ENCODE results near the gene TEX35.

Gene TEX35

GRCh38 chr1:178518894-178519293 is 6.0 kb downstream of the TEX35 start:
- no peak for DNase-seq (ENCODE audit: extremely low spot score)
- ChIA-PET CTCF (no interaction called here), POLR2A (no interaction called here)
- TF ChIP-seq CTBP1 (IDR thresholded peaks at IDR 0.05; ENCODE audit: borderline replicate concordance), result no peak
- TF ChIP-seq SP1 (IDR thresholded peaks at IDR 0.05), result no peak
- no peak for TF ChIP-seq FOXA1 (IDR thresholded peaks at IDR 0.05)
- TF ChIP-seq PKNOX1 (IDR thresholded peaks at IDR 0.05), result no peak
- TF ChIP-seq FOXM1 (IDR thresholded peaks at IDR 0.05; ENCODE audit: borderline replicate concordance), result no peak
- TF ChIP-seq L3MBTL2 (conservative IDR thresholded peaks at IDR 0.05), result no peak
- TF ChIP-seq ELF4 (IDR thresholded peaks at IDR 0.05), result no peak
- TF ChIP-seq FOXK2 (IDR thresholded peaks at IDR 0.05), result no peak

- no peak for DNase-seq (ENCODE audit: extremely low spot score)
- TF ChIP-seq BHLHE40 (IDR thresholded peaks at IDR 0.05; ENCODE audit: borderline replicate concordance) (no peak), NFRKB (IDR thresholded peaks at IDR 0.05) (no peak), HDGF (IDR thresholded peaks at IDR 0.05; ENCODE audit: borderline replicate concordance) (no peak), ZNF384 (IDR thresholded peaks at IDR 0.05) (no peak), ELF4 (IDR thresholded peaks at IDR 0.05) (no peak), SUZ12 (IDR thresholded peaks at IDR 0.05) (no peak), LEF1 (IDR thresholded peaks at IDR 0.05; ENCODE audit: borderline replicate concordance) (no peak), ARNT (IDR thresholded peaks at IDR 0.05) (no peak), SP1 (IDR thresholded peaks at IDR 0.05) (no peak), FOXM1 (IDR thresholded peaks at IDR 0.05; ENCODE audit: borderline replicate concordance) (no peak), FOXA1 (IDR thresholded peaks at IDR 0.05) (no peak), FOXK2 (IDR thresholded peaks at IDR 0.05) (no peak), L3MBTL2 (conservative IDR thresholded peaks at IDR 0.05) (no peak)
- ChIA-PET POLR2A (no interaction called here), CTCF (no interaction called here)
Measured at GRCh38 chr1:178520803-178521202, 7.9 kb downstream of the TEX35 start.

GRCh38 chr1:178521241-178521640 is 8.3 kb downstream of the TEX35 start:
- POLR2A ChIA-PET, result no interaction called here

GRCh38 chr1:178527117-178527516 is 14.2 kb downstream of the TEX35 start:
- TF ChIP-seq ZNF384 (IDR thresholded peaks at IDR 0.05) (no peak), FOXA1 (IDR thresholded peaks at IDR 0.05) (no peak), NFRKB (IDR thresholded peaks at IDR 0.05) (no peak), TARDBP (IDR thresholded peaks at IDR 0.05) (no peak), FOXK2 (IDR thresholded peaks at IDR 0.05) (no peak)
- ChIA-PET CTCF (interaction anchor here (0.7 to 1.2 kb wide), 2 partner anchors 227 to 1972 kb away, joined by 3 read pairs; no protein-coding TSS in a partner anchor), POLR2A (no interaction called here)

More at GRCh38 chr1:178521241-178521640, 8.3 kb downstream of the TEX35 start:
- TF ChIP-seq FOXK2 (IDR thresholded peaks at IDR 0.05) (no peak), HDGF (IDR thresholded peaks at IDR 0.05; ENCODE audit: borderline replicate concordance) (no peak)
- CTCF ChIA-PET, result no interaction called here
- DNase-seq (ENCODE audit: extremely low spot score), result no peak

GRCh38 chr1:178528228-178528952 is 15.5 kb downstream of the TEX35 start:
- CTCF ChIA-PET, result interaction anchor here (0.6 to 1.2 kb wide), 5 partner anchors 15 to 513 kb away, joined by 3 read pairs; no protein-coding TSS in a partner anchor
- TF ChIP-seq CTBP1 (IDR thresholded peaks at IDR 0.05; ENCODE audit: borderline replicate concordance) (no peak), HDGF (IDR thresholded peaks at IDR 0.05; ENCODE audit: borderline replicate concordance) (no peak), FOXM1 (IDR thresholded peaks at IDR 0.05; ENCODE audit: borderline replicate concordance) (no peak), SUZ12 (IDR thresholded peaks at IDR 0.05) (no peak)
- DNase-seq (ENCODE audit: extremely low spot score), result no peak
- POLR2A ChIA-PET, result no interaction called here

More at GRCh38 chr1:178527117-178527516, 14.2 kb downstream of the TEX35 start:
- no peak for DNase-seq (ENCODE audit: extremely low spot score)

GRCh38 chr1:178528953-178529335 is 16.0 kb downstream of the TEX35 start:
- POLR2A ChIA-PET, result no interaction called here
- CTCF ChIA-PET, result interaction anchor here (0.6 to 1.1 kb wide), 4 partner anchors 14 to 512 kb away, joined by 3 read pairs; no protein-coding TSS in a partner anchor
- DNase-seq (ENCODE audit: extremely low spot score), result no peak
- TF ChIP-seq L3MBTL2 (conservative IDR thresholded peaks at IDR 0.05) (no peak), CTBP1 (IDR thresholded peaks at IDR 0.05; ENCODE audit: borderline replicate concordance) (no peak), ARNT (IDR thresholded peaks at IDR 0.05) (no peak), ELF4 (IDR thresholded peaks at IDR 0.05) (no peak), LEF1 (IDR thresholded peaks at IDR 0.05; ENCODE audit: borderline replicate concordance) (no peak), FOXK2 (IDR thresholded peaks at IDR 0.05) (no peak), PKNOX1 (IDR thresholded peaks at IDR 0.05) (no peak), ZNF384 (IDR thresholded peaks at IDR 0.05) (no peak), FOXM1 (IDR thresholded peaks at IDR 0.05; ENCODE audit: borderline replicate concordance) (no peak), NFRKB (IDR thresholded peaks at IDR 0.05) (no peak), SP1 (IDR thresholded peaks at IDR 0.05) (no peak), HDGF (IDR thresholded peaks at IDR 0.05; ENCODE audit: borderline replicate concordance) (no peak), SUZ12 (IDR thresholded peaks at IDR 0.05) (no peak), FOXA1 (IDR thresholded peaks at IDR 0.05) (no peak), TARDBP (IDR thresholded peaks at IDR 0.05) (no peak), BHLHE40 (IDR thresholded peaks at IDR 0.05; ENCODE audit: borderline replicate concordance) (no peak)

GRCh38 chr1:178529364-178530036 is 16.6 kb downstream of the TEX35 start:
- DNase-seq (ENCODE audit: extremely low spot score), result no peak
- ChIA-PET POLR2A (no interaction called here), CTCF (interaction anchor here (0.8 to 1.5 kb wide), 2 partner anchors 14 to 230 kb away, joined by 3 to 4 read pairs; no protein-coding TSS in a partner anchor)
- TF ChIP-seq TARDBP (IDR thresholded peaks at IDR 0.05) (no peak), NFRKB (IDR thresholded peaks at IDR 0.05) (no peak), FOXM1 (IDR thresholded peaks at IDR 0.05; ENCODE audit: borderline replicate concordance) (no peak), L3MBTL2 (conservative IDR thresholded peaks at IDR 0.05) (no peak), ZNF384 (IDR thresholded peaks at IDR 0.05) (no peak), ELF4 (IDR thresholded peaks at IDR 0.05) (no peak), FOXA1 (IDR thresholded peaks at IDR 0.05) (no peak), CTBP1 (IDR thresholded peaks at IDR 0.05; ENCODE audit: borderline replicate concordance) (no peak), SUZ12 (IDR thresholded peaks at IDR 0.05) (no peak), PKNOX1 (IDR thresholded peaks at IDR 0.05) (no peak)
